Anterior cingulate cortex (tissue), 58 donors: ENCODE data around the gene TSR3.
A peak's percentile ranks its signal among the peaks of the same experiment; 100 is the strongest.
"Not testable (repeated sequence)": the region's sequence is repeated elsewhere in the genome, so short reads cannot be mapped to it uniquely, and the experiment has no call there.

Source experiments
- DNase-seq, 58 donors: peaks; one replicate each; lab custom pipeline; 2025; lab: John Stamatoyannopoulos, UW

TSR3 gene

DNA sequence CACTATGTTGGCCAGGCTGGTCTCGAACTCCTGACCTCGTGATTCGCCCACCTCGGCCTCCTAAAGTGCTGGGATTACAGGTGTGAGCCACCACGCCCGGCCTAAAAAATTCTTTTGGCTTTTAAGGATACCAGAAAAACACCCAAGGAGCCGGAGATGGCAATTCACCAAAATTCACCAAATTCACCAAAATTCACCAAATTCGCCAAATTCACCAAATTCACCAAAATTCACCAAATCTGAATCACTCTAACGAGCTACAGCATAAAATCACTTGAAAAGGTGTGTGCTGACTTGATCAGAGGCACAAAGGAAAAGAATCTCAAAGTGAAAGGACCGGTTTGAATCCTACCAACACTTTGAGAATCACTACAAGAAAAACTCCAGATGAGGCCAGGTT is 22.7 kb downstream of the TSR3 start:
- not testable (repeated sequence) for DNase-seq

DNA sequence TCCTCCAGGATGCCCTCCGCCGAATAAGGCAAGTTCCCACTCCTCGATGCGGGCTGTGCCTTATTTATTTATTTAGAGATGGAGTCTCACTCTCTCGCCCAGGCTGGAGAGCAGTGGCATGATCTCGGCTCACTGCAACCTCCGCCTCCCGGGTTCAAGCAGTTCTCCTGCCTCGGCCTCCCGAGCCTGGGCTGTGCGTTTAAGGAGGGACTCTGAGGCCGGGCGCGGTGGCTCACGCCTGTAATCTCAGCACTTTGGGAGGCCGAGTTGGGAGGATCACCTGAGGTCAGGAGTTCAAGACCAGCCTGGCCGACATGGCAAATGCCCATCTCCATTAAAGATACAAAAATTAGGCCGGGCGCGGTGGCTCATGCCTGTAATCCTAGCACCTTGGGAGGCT is 23.5 kb downstream of the TSR3 start:
- not testable (repeated sequence) for DNase-seq

DNA sequence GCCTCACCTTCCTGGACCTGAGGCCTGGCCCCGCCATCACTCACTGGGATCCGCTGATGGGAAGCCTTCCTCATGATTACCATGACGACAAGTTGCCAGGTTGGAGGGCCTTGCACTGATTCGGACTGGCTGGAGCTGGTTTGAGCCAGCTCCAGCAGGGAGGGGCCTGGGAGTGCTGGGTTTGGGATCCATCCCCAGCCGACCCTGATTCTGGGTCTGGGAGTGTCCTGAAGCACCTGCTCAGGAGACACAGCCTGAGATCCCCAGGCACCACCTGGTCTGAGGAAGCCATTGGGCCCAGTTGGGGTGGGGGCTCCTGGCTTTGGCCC is 24.1 kb downstream of the TSR3 start:
- DNase-seq: no peak

DNA sequence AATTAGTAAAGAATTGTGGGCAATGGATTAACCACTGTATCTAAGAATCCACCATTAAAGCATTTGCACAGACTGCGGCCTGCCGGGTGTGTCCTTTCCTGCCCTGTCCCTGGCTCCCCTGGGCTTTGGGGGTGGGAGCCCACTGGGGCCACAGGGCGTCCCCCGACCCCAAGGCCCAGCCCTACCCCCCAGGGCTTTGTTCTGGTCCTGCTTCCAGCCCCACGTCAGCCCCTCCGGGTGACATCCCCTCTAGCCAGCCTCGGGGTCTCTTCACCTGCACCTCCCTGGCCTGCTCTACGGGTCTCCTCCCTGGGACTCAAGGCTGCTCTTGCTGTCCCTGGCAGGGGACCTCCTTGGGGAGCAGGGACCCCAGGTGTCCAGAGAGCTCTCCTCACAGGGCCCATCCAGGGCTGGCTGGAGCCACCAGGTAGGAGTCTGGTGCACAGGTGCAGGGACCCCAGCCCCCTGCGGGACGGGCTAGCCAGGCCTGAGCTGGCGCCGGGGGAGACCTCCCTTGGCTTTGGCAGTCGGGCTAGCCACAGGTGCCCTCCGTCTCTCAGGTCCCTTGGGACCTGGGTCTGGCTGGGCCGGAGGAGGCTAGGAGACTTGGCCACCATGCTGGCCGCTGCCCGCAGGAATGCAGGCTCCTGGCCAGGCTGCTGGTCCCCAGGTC is 24.6 kb downstream of the TSR3 start:
- no peak for DNase-seq

DNA sequence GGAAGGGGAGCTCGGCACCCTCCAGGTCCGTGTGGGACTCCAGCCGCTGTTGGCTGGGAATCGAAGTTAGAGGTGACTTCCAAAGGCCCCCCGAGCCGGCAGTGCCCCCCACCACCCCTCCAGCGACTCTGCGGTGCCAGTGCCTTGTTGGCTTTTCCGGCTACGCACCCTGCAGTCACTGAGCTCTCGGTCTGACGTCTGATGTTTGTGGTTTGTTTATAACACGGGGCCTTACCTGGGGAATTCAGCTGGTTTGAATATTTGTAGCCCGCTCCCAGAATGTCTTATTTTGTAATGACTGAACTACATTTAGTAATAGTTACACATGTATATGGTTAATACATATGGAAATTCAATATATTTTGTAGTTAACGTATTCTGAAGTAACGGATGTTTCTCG is 25.3 kb downstream of the TSR3 start:
- DNase-seq: no peak

DNA sequence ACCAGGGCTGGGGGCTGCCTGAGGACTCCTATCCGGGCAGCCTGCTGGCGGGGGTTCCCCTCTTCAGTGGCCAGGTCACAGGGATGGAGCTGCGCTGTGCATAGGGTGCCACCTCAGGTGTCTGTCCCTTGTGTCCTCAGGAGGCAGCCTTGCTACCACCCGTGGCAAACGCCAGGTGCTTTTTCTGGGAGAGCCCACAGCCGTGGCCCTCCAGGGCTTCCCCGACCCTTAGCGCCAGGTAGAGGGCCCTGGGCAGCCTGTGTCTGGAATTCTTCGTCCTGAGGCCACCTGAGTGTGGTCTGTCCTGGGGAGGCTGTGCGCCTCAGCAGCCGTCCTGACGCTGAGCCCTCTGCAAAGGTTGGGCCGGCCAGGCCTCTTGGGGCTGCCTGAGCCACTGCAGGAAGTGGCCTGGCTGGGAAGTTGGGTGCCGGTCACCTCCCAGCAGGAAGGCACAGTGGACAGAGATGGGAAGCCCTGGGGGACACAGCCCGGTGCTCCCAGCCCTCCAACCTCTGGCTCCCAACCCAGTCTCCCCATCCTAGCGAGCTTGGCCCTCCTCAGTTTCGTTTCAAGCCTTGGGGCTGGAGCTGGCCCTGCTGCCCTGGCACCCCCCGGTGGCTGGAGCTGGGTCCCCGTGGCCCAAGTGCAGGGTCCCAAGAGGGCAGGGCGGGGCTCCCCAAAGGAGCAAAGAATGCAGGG is 25.9 kb downstream of the TSR3 start:
- no peak for DNase-seq

DNA sequence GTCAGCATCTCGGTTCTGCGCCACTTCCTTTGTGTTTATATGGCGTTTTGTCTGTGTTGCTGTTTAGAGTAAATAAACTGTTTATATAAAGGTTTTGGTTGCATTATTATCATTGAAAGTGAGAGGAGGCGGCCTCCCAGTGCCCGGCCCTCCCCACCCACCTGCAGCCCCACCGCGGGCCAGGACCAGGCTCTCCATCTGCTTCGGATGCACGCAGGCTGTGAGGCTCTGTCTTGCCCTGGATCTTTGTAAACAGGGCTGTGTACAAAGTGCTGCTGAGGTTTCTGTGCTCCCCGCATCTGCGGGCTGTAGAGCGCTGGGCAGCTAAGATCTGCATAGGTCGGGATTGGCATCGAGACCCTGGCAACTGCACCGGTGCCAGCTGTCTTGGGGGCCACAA is 26.4 kb downstream of the TSR3 start:
- DNase-seq: no peak

DNA sequence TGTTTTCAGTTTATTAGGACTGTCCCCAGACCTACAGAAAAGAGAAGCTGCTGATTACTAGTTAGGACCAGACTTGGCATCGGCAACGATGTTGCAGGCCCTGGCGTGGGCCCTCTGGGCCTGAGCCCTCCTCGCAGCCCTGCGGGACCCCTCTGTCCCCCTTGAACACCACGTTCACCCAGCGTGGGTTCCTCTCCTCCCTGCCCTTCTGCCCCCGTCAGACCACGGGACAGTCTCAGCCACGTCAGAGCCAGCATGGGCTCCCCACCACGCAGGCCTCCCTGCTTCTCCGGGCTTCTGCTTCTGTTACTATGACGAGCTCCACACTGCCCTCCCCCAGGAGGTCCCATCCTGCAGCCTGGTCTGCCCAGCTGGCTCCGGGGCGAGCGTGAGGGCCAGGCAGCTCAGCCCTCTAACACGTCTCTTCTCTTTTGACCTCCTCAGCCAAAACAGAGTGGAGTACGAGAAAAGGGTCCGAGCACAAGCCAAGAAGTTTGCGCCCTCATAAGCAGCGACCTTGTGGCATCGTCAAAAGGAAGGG is 27.3 kb downstream of the TSR3 start:
- no peak for DNase-seq

DNA sequence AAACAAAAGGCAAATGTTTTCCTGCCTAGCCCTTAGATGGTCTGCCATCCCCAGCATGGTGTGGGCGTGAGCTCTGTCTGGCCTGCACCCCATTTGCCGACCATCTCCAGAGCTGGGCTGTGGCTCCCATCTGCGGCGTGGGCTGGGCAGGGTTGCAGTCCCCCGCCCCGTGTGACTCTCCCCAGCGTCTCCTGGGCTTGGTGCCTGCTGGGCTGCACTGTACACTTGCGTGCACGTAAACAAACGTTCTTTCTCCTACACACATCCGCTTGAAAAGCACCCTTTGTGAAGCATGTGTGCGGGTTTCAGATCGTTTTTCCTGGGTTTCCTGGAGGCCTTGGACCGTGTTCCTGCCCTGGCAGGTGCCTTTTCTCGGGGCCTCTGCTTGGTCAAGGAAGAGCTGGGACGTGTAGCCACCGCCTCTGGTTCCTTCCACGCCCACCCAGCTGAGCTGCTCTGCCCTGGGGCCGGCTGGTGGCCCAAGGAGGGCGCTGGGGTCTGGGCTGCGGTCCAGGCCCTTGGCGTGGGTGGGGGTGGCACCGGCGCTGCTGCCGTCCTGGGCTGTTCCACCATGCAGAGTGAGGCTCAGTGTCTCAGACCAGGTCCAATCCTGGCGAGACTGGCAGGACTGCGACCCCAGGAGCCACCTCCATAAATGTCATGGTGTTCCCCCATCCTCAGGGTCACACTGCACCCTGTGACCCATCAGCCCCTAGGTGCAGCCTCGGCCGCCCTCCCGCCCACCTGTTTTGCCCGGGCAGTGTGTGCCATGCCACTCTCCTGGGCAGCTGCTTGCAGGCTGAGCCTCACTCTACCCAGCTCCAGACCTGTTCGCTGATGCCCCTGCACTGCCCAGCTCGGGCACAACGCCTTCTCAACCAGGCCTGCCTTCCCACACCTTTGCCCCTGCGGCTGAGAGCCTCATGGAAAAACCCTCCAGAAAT is 28.1 kb downstream of the TSR3 start:
- peak in 52 of 58 donors; percentile 16 to 83 (median 55) for DNase-seq

DNA sequence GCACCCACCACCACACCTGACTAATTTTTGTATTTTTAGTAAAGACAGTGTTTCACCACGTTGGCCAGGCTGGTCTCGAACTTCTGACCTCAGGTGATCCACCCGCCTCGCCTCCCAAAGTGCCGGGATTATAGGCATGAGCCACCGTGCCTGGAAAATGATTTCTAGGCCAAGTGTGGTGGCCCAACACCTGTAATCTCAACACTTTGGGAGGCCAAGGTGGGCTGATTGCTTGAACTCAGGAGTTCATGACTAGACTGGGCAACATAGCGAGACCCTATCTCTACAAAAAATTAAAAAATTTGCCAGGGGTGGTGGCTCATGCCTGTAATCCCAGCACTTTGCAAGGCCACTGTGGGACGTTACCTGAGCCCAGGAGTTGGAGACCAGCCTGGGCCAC is 29.3 kb downstream of the TSR3 start:
- no peak for DNase-seq

DNA sequence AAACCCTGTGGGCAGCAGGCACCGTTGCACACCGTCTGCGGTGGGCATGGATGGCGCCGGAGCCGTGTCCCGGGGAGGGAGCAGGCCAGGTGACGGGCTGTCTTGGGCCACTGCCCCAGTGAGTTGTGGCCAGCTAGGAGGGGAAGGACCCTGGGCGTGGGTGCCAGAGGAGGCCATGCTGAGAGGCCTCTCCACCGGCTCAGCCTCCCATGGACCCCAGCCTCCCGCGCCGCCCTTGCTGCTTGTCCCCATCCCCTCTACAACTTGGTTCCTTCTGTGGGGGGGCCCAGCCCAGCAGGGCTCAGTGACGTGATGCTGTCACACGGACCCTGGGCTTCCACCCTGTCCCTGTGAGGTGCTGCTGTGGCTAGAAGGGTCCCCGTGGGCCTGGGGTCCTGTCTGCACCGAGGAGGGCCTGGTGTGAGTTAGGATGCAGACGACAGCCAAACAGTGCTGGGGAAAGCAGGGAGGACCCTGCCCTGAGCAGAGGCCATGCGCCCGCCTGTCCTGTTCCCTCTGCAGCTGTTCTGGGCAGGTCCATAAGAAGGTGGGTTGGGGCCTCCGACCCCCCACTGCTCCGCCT is 30.9 kb downstream of the TSR3 start:
- no peak for DNase-seq

DNA sequence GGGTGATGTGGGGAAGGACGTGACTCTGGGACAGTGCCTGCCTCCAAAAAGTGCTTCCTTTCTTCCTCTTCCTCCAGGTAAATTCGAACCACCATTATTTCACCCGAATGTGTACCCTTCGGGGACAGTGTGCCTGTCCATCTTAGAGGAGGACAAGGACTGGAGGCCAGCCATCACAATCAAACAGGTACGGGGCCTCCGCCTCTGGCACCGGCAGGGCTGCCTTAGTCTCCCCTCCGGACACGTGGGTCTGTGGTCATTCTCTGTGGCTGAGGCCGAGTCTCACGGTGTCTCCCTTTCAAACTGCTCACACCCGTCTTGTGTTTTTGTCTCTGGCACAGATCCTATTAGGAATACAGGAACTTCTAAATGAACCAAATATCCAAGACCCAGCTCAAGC is 31.6 kb downstream of the TSR3 start:
- DNase-seq: no peak

DNA sequence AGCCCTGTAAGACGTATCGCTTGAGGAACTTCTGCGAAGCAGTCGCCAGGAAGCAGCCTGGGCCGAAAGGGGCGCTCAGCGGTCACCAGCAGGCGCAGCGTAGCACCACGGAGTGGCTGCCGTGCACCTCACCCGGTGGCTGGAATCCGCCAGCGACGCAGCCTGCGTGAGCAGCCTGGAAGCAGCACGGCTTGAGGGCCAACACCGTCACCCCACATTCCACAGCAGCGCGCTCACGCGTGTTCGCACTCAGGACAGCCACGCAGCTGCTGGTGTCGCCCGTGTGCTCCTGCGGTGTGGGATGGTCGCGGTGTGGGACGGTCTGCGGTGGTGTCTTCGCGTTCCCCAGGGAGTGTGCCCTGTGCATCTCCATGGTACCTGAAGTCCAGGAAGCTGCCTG is 32.6 kb downstream of the TSR3 start:
- DNase-seq: no peak

DNA sequence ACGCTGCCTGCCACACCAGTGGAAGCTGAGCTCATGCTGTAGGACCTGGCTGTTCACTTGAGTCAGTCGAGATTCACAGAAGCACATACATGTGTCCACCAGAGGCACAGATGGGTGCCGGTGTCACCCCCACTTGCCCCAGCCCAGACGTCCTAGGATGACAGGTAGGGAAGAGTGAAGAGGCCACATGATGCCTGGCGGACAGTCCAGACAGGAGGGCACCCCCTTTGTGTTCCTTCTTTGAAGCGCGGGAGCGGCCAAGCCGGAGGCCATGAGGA is 33.5 kb downstream of the TSR3 start:
- DNase-seq: no peak

DNA sequence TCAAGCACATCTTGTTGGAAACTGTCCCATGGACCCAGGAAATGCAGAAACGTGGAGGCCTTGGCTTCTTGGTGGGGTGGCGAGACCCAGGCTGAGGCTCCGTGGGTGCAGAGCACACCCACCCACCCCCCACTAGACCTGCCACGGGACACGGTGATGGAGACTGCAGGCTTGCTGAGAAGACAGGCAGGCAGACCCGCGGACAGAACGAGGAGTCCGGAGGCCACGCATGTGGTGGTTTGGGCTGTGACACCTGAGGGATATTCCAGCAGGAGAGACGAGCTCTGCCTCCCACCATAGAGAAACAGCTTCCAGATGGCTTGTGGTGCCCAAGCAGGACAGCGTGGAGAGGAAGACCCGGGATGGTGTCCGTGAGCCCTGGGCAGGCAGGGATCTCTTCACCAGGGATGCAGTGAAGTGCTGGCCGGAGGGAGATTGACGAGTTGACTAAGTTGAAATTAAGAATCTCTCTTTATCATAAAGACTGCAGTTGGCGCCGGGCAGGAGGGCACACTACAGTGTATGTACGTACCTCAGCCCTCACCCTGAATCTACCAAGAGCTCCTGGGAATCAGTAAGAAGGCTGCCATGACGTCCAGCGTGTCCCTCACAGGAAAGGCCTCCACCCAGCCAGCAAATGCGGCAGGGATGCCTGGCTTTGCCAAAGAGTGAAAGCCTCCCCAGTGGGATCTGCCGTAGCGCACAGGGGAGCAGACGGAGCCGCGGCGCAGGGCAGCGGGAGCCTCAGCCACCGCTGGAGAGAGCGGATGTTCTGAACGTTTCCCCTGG is 34.0 kb downstream of the TSR3 start:
- no peak for DNase-seq

DNA sequence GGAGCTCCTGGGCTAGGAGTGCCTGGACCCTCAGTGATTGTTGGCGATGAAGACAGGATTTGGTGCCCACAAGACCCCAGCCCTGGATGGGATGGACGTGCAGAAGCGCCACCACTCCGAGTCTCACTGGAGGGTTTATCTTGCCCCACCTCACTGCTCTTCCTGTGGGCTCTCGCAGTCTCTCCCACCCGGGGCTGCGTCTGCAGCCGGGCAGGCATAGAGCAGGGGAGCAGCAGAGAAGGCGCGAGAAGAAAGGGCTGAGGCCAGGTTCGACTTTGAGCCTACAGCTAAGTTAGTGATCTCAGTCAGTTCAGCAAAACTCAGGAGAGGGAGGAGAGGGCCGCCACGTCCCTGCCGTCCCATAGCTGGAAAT is 35.7 kb downstream of the TSR3 start:
- no peak for DNase-seq

DNA sequence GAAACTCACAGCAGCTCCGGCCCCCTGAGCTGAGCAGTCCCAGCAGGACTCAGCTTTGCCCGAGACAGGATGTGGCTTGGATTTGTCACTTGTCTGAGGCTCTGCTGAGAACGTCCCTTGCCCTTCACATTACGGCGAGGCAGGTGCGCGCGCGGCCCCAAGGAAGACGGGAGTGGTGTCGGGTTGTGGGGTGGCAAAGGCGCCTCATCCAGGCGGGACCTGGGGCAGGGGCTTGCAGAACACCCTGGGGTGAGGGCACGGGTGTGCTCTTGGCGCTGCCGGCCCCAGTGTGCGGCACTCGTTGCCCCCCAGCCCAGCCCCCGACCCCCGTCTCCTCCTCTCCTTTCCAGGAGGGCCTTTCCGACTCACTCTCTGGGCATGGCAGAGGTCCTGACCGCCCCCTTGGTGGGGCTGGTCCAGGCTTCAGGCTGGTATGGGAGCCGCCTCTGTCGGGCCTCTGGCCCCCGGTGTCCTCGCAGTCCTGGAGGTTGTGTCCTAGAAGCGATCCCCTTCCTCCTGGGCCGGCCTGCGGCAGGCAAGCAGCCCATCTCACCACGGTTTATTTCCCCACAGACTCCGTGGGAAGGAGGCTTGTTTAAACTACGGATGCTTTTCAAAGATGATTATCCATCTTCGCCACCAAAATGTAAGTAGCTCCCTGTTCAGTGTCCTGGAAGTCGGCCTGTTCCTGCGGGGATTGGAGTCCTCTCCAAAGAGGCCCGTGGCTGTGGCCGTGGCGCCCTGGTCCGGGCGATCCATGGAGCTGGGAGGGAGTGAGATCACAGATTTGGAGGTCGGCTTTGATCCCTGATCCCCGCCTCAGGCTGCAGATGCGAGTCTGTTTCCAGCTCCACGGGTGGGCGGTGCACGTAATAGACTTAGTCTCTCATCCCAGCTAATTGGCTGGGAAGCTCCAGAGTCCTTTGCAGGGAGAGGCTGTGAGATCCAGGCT is 36.3 kb downstream of the TSR3 start:
- DNase-seq: no peak

DNA sequence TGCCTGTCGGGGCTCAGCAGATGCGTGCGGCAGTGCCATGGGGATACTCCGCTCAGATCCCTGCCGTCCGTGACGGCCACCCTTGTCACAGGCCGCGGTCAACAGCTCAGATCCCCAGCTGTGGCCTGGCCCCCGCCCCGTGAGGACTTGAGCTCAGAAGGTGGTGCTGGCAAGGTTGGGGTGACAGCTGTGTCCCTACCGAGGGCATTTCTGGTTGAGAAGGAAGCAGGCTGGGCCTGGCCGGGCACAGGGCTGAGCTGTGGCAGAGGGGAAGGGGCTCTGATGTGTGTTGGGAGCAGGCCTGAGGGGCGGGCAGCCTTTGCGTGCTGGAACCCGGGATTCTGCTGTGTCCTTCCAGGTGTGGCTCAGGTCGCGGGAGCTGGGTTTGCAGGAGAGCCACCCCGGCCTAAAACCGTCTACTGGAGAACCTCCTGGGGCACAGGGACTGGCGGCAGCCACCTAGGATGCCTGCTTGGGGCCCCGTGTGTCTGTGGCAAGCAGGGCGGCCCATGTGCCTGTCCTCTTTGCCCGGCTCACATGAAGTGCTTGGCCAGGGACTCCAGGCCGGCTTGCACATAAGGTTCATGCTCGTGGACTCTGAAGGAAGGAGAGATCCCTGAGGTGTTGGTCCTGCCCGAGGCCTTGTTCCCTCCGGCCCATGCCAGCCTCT is 37.1 kb downstream of the TSR3 start:
- DNase-seq: no peak
